COLO668 (cell line): ENCODE data around the gene FOXP3.
"Not testable (repeated sequence)": the region's sequence is repeated elsewhere in the genome, so short reads cannot be mapped to it uniquely, and the experiment has no call there.

Source experiments
- DNase-seq: peaks from one replicate; lab custom pipeline; 2025; ENCODE audit not compliant: unreplicated experiment; lab: John Stamatoyannopoulos, UW

The FOXP3 gene, protein sequence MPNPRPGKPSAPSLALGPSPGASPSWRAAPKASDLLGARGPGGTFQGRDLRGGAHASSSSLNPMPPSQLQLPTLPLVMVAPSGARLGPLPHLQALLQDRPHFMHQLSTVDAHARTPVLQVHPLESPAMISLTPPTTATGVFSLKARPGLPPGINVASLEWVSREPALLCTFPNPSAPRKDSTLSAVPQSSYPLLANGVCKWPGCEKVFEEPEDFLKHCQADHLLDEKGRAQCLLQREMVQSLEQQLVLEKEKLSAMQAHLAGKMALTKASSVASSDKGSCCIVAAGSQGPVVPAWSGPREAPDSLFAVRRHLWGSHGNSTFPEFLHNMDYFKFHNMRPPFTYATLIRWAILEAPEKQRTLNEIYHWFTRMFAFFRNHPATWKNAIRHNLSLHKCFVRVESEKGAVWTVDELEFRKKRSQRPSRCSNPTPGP

DNA sequence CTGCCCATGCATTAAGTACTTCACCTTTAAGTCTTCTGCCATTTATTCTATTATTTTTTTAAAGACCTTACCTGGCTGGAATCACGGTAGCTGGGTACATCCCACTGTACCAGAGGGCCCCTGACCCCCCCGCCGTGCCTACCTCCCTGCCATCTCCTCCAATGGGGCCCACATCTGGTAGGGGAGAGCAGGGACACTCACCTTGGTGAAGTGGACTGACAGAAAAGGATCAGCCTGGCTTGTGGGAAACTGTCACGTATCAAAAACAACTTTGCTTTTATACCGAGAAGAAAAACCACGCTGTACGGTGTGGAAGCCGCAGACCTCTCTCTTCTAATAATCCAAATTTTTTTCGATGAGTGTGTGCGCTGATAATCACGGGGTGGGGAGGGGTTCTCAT is at the start of gene FOXP3:
Gene FOXP3, minus strand, starts transcription at position 251 of the 400 bp plus-strand sequence. CDS start 6,205 bp downstream, outside the sequence.
- DNase-seq = no peak

DNA sequence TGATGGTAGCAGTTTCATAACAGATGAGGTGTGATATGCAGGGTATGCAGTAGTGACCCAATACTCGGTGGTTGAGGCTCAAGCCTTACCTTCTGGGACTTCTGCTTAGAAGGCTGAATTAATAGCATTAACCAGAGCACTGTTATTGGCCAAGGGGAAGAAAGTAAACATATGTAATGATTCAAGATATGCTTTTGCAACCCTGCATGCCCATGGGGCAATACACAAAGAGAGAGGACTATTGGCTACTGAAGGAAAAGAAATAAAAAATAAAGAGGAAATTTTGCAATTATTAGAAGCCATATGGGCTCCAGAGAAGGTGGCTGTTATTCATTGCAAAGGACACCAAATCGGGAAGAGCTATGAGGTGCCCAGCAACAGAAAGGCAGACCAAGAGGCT is 47.7 kb upstream of the FOXP3 start:
- no peak for DNase-seq

DNA sequence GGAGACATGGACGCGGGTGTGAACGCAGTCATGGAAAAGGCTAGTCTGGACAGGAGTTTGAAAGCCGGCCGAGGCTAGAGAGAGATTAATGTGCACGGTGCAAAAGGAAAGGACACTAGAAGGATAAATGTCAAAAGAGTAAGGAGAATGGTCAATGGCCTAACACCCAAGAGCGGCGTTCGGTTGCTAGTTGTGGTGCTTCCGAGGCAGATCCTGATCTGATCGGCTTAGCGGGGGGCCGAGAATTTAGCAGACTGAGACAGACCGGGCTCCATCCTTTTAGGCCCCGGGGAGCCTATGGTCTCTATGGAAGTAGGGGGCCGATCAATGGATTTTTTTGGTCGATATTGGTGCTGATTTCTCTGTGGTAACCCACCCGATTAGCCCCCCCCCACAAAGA is 45.9 kb upstream of the FOXP3 start:
- DNase-seq = no peak

DNA sequence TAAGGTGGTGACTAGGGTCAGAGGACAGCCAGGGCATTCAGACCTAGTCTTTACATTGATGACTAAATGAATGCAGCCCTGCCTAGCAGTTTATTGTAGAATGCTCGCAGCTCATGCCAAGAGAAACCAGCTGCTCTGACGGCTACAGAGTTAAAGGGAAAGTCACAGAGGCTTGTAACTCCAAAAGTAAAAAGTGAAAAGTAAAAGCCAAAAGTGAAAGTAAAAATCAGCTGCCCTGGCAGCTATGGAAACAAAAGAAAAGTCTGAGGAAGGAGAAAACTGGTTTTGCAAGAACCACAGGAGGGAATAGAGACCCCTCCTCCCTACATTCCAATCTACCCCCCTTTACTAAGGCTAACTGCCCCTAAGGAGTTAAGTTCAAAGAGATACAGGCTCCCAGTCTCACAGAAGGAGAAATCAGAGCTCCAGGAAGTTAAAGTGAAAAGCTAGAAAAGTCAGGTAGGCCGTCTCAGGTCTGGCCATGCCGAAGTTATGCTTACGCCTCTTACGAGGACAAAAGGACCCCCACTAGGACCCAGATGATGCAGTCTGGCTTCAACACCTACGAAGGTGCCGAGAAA is 45.0 kb upstream of the FOXP3 start:
- DNase-seq = no peak

DNA sequence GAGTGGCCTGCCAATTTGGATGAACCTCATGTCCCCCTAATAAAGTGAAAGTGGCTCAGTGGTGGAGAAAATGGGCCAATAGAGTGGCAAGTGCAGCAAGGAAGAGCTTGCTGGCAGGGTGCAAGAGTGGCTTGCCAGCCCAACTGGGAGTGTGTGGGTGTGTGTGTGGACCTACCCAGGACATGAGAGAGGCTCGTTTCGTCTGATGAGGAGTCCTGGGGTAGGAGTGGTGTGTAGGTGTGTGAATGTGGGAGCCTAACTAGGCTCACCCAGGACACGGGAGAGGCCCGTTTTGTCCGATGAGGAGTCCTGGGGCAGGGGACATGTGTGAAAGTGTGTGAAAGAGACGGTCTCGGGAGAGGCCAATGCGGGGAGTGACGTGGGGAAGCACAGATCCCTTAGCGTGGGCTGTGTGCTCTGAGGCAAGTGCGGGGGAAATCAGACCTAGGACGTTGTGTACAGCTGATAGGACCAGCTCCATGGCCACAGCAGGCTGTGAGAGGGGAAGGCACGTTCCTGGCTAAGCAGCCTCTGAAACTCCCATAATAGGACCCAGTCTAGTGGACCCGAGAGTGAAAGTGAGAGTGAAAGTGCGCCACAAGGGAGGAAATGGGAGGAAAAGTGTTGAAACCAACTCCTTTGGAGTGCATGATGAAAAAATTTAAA is 44.2 kb upstream of the FOXP3 start:
- no peak for DNase-seq

DNA sequence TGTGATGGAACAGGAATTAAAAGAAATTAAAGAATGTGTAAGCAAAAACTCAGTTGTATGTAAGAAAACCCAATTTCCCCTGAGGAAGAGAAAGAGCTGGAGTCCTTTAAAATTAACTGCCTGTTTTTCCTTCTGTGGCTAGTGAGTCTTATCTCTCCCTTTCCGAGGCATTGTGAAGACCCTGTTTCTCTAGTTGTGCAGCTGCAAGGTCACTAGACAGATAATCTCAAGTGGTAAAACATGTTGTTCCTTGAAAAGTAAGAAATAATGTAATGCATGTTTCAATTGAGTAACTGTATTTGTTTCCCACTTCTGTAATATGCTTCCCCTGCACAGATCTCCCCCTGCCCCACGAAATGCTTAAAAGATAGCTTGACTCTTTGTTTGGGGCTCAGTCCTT is 43.3 kb upstream of the FOXP3 start:
- not testable (repeated sequence) for DNase-seq

DNA sequence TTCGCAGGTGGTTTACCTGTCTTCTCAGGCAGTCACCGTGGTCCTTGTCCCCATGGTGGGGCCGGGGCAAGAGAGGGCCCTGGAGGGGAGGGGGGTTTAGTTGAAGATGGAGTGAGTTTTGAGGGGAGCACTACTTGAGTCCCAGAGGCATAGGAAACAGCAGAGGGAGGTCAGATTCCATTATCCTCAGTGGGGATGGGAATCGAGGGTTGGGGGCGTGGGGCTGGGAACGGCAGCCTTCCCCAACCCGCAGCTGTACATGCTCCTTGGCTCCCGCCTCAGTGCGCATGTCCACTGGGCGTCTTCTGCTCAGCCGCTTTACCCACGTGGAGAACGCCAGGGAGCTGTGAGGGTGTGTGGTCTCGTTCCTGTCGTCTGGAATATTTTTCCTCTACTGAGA is 38.8 kb upstream of the FOXP3 start, which contains the start of gene GAGE10:
Gene GAGE10, plus strand, starts transcription at position 301 of the 400 bp plus-strand sequence. CDS start 1,214 bp downstream, outside the sequence.
- DNase-seq = no peak

DNA sequence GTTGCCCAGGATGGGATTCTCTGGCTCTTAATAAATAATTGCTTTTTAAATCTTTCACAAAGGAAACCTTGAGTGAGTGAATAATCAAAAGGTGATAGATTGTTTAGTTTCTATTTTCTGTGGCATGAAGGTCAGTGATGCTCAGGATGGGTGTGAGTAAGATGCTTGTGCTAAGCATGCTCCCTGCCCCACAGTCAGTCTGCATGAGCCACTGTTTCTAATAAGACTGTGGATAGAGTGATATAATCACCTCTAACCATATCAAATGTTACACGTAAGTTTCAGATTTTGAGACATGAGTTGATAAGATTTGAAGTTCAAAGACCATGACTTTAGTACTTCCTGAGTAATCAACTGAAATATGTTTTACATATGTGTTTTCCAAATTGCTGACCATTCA is 36.2 kb upstream of the FOXP3 start:
- DNase-seq = no peak

DNA sequence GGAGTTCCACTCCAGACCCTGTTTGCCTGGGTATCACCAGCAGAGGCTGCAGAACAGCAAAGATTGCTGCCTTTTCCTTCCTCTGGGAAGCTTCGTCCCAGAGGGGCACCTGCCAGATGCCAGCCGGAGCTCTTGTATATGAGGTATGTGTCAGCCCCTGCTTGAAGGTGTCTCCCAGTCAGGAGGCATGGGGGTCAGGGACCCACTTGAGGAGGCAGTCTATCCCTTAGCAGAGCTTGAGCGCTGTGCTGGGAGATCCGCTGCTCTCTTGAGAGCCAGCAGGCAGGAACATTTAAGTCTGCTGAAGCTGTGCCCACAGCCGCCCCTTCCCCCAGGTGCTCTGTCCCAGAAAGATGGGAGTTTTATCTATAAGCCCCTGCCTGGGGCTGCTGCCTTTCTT is 34.8 kb upstream of the FOXP3 start:
- DNase-seq = not testable (repeated sequence)

DNA sequence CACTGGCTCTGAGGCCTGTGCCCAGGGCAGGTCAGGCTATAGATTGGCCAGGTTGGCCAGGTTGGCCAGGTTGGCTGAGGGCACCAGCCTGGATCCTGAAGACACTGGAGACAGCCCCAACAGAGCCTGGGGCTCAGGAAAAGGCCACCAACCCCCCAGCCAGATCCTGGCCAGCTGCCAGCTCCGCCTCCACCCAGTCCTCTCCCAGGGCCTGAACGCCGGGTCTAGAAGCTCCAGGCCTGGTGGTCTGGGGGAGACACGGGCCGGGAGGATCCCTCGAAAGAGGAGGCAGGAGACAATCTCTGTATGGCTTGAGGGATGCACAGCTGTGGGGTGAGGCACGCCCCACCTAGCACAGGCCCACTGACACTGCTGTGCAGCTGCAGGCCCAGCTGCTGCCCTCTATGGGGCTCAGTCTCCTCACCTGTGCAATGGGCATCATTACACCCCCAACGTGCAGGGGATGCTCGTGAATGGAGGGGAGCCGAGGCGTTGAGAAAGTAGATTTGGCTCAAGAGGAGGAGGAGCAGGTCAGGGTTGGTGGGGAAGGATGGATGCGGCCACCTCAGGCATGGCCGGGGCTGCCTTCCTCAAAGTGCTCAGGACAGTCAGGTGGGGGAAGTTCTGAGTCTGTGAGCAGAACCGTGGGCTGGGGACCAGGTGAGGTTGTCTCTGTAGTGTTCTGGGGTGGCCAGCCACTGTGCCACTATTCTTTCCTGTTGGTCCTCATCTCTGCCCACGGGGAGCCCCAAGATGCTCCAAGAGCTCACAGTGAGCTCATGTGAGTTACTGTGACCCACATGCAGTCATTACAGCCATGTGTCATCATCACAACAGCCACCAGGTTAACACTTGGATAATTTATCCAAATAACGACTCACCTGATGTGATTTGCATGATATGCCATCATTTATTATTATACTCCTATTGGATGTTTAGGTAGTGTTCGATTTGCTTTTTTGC is 28.2 kb upstream of the FOXP3 start:
- DNase-seq = no peak

DNA sequence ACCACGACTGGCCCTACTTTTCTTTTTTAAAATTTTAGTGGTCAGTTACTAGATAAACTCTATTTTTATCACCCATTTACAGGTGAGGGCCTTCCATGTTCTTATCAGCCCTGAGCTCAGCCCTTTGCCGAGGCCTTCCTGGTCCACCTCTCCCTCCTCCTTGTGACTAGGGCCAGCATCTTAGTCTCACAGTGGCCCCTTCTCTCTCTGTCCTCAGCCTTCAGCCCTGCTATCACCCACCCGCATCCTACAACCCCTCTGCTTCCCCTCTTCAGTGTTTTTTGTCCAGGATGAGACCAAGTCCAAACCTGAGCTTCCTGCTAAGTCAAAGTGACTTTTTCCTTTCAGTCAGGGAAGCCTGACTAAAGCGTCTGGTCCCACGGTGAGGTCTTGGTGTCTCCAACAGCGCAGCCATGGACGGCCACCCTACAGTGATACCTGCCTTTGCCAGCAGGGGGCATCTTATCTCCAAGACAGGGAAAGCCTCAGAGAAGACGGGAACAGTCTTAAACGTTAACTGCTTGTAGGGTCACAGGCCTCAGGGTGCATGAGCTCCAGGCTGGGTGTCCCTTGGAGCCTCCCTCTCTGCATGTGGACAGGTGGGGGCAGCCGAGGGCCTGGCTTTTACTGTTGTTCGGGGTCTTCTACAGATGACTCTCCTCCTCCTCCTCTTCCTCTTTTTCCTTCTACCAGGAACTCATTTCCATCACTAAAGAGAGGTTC is 27.3 kb upstream of the FOXP3 start:
- peak; percentile 27 for DNase-seq

DNA sequence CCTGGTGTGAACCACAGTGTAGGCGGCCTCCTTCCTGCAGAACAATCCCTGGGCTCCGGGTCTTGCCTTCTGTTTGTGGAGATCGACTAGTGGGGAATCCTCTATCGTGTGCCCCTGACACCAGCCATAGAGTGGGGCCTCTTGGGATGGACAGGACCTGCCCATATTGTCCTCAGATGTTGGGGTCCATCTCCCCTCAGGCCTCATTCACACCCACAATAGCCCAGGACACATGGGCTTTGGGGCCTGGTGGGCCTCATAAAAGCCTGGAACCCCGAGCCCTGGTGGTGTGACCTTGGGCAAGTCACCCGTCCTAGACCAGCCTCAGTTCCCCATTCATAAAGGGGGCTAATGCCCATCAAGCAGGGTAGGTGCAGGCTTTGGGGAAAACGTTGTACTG is 25.7 kb upstream of the FOXP3 start:
- DNase-seq = no peak

DNA sequence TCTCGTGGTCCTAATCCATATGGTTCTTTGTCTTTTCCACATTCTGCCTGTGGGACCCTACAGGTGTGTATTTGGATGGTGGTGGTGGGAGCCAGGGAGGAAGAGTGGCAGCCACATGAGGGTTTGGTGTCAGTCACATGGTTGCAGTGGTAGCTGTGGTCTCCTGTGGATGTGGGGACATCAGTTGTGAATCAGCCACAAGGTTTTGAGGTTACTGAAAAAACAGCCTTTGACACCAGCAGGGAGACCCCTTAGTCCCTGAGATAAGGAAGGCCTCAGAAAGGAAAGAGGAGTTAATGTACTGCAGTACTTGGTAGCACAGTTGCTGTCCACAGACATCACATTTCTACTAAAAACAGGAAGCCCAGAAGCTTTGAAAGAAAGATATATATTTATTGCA is 23.2 kb upstream of the FOXP3 start:
- no peak for DNase-seq

DNA sequence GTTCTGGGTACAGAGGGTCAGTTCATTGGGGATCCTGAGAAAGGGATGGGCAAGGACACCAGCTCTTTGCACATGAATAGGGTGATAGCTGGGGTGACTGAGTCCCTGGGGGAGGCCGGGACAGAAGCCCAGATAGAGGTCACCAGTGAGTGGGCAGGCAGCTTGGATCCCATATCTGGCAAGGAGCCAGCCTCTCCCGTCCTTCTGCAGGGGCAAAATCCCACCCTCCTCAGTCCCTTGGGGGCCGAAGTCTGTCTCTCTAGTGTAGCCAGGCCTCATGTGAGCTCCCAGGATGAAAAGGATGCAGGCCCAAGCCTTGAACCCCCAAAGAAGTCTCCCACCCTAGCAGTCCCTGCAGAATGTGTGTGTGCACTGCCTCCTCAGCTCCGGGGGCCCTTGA is 22.1 kb upstream of the FOXP3 start:
- no peak for DNase-seq

DNA sequence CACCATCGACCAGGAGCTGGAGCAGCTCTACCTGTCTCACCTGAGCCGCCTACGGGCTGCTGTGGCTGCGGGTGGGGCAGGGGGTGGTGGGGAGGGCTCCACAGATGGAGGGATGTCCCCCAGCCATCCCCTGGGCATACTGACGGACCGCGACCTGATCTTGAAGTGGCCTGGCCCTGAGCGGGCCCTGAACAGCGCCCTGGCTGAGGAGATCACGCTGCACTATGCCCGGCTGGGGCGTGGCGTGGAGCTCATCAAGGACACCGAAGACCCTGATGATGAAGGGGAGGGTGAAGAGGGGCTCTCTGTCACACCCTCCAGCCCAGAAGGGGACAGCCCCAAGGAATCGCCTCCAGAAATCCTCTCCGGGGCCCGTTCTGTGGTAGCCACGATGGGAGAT is 21.6 kb upstream of the FOXP3 start:
- no peak for DNase-seq

DNA sequence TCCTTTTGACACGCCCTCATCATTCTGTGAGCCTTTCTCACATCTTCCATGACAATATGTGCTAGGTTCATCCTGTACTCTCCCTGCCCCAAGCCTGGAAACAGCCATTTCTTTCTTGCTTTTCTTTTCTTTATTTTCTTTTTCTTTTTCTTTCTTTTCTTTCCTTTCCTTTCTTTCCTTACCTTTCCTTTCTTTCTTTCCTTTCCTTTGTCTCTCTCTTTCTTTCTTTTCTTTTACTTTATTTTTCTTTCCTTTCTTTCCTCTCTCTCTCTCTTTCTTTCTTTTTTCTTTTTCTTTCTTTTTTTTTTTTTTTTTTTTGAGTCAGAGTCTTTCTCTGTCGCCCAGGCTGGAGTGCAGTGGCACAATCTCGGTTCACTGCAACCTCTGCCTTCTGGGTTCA is 19.7 kb upstream of the FOXP3 start:
- DNase-seq = no peak

DNA sequence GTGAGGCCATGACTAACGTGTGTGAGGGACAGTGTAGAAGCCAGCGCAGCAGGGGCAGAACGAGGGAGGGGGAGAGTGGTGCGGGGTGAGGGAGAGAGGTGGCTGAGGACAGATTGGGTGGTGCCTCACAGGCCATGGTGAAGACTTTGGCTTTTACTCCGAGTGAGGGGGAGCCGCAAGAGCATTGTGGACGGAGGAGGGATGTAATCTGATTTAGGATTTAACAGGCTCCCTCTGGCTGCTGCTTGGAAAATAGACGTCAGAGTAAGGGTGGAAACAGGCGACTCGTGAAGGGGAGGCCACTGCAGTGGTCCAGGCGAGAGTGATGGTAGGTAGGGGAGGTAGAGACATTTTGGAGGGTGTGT is 18.1 kb upstream of the FOXP3 start:
- no peak for DNase-seq

DNA sequence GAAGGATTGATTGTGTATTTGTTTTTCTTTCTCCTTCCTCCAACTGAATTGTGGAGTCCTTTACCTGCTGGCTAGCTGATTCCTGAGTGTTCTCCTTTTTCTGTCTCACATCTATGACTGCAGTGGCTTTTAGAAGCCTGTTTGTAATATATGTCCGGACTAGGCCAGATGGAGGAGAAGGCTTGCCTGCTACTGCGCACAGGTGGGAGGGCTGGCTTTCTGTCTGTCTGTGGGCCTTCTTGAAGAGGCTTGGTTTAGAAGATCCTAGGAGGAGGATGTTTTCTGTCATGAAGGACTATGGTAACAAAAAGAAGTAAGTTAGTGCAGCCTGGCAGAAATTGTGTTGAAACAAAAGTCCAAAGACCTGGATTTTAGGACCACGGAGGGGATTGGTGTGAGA is 13.6 kb upstream of the FOXP3 start:
- DNase-seq = no peak

DNA sequence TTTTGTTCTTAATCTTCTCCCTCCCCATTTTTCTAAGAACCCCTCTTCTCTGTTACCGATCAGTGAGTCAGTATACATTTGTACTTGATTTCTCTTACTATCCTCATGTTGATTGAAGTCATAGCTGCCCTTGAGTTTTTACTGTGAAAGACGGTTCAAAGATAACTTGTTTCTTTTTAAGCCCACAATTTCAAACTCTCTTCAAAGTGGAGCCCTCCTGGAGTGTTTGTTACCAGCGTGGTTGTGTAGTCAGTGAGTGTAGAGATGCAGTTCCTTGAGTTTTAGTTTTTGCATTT is 13.0 kb upstream of the FOXP3 start:
- DNase-seq = no peak

DNA sequence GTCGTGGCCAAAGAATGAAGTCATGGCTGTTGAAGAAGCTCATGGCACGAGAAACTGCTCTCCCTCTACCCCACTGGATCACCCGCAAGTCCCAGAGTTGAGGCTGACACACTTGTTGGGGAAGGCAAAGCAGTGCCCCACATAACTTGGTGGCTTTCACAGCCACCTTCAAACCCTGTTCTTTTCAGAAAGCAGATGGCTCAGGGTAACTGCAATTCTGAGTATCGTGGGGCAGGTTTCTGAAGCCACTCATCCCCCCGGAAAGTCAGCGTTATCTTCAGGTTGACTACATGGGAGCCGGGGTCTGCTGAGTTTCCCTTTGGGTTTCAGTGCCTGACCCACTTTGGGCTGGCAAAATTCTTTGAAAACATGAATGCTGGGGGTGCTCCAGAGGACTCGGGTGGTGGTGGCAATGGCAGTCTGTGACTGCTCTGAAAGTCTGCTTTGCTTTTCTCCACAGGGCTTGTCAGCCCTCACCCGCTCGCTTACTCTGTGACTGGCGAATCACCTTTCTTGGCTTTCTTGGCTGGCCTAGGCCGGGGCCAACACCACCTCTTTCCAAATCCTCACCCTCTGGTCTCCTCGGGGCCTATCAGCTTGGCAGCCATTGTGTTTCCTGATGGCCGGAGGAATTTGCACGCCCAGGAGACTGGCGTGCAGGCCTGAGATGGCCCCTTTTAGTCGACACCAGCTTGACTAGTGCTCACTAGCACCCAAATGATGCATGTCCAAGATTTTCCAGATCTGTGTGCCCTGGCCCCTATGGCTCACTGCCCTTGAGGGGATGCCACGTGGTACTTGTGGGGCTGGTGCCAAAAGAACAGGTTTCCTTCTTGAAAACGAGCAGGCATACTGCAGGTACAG is 12.4 kb upstream of the FOXP3 start:
- DNase-seq = no peak
